OCI-LY3 (cell line): ENCODE data around the gene SUPT3H.
"Not testable (repeated sequence)": the region's sequence is repeated elsewhere in the genome, so short reads cannot be mapped to it uniquely, and the experiment has no call there.

Source experiments
- CTCF ChIP-seq: fragments of 200-600, 300-600 bp; sonication (generic); IDR thresholded peaks from 2 replicates; pipeline ENCODE4 v1.5.1; 2014; ENCODE audit warnings: antibody characterized with exemption, low read length, low read depth
- EZH2phosphoT487 ChIP-seq: fragments of 200-600 bp; shearing (Covaris generic); IDR thresholded peaks from 2 replicates; pipeline ENCODE4 v1.6.1; 2018; ENCODE audit warnings: antibody characterized with exemption, mixed run types, low read depth

- not testable (repeated sequence) for TF ChIP-seq CTCF, EZH2phosphoT487
Observed at GRCh38 chr6:45294065-45294701, 83.6 kb downstream of the SUPT3H start.
